Sigmoid colon (tissue), 7 donors: ENCODE results near the gene RUFY2. TPM values are rescaled to one million over a fixed set of nuclear protein-coding genes. Genes with fewer than 3 reads are reported as not detected.
"Not testable (repeated sequence)": the region's sequence is repeated elsewhere in the genome, so short reads cannot be mapped to it uniquely, and the experiment has no call there.

Experiments
- DNase-seq: peaks from one replicate; pipeline ENCODE4 v3.0.0-alpha.2; 2019
- H3K27ac ChIP-seq, 4 donors: fragments of 200-600 bp; sonication (generic); one replicate each; pipeline ENCODE4 v1.5.1; 2016 to 2019; ENCODE audit warnings: mild to moderate bottlenecking in 1 of 4
- H3K27me3 ChIP-seq, 3 donors: fragments of 200-600 bp; sonication (generic); one replicate each; pipeline ENCODE4 v1.5.1; 2019; ENCODE audit warnings: mild to moderate bottlenecking in 1 of 3
- H3K36me3 ChIP-seq, 4 donors: fragments of 200-600 bp; sonication (generic); one replicate each; pipeline ENCODE4 v1.5.1; 2016 to 2019
- H3K4me1 ChIP-seq, 4 donors: fragments of 200-600 bp; sonication (generic); one replicate each; pipeline ENCODE4 v1.5.1; 2017 to 2019
- H3K4me3 ChIP-seq, 4 donors: fragments of 200-600 bp; sonication (generic); one replicate each; pipeline ENCODE4 v1.5.1; 2017 to 2019; ENCODE audit warnings: mild to moderate bottlenecking in 2 of 4, moderate library complexity in 1 of 4
- H3K9me3 ChIP-seq, 4 donors: fragments of 200-600 bp in 3 of 4; sonication (generic) in 3 of 4; one replicate each; pipeline versions ENCODE4 v1.5.1 to v1.6.1; 2013 to 2019
- EP300 ChIP-seq, 4 donors: sonication (generic); formaldehyde crosslinking; IDR thresholded peaks; one replicate each; pipeline ENCODE4 v1.6.1; 2017; ENCODE audit warnings: antibody characterized with exemption in 4 of 4
- POLR2A ChIP-seq, 2 donors: fragments of 450-650 bp; IDR thresholded peaks; one replicate each; pipeline ENCODE4 v1.6.1; 2016; ENCODE audit warnings: antibody characterized with exemption in 2 of 2, mild to moderate bottlenecking in 2 of 2, moderate library complexity in 2 of 2
- POLR2AphosphoS5 ChIP-seq, 4 donors: sonication (generic); formaldehyde crosslinking; IDR thresholded peaks; one replicate each; pipeline ENCODE4 v1.6.1; 2017; ENCODE audit warnings: antibody characterized with exemption in 4 of 4
- WGBS, 2 donors: extraction: QIAGEN DNeasy Blood & Tissue Kit; methylation state at CpG; one replicate each; pipeline ENCODE4 v1.1.7; 2013; 5-methylcytosine and 5-hydroxymethylcytosine counted together
- intact Hi-C: fragments of 100-400 bp; cut with DNase I; formaldehyde crosslinking; loops from one replicate; pipeline ENCODE4 v1.15.1; 2023
- polyA plus RNA-seq, 3 donors: library from polyadenylated mRNA; stranded (reverse); fragments of 200-250 nt; gene quantifications; one replicate each; pipeline ENCODE4 v1.2.3, GENCODE V29; 2013
- total RNA-seq, 4 donors: library from RNA; depleted of rRNA; stranded (reverse); fragments of >200 nt; gene quantifications; one replicate each; pipeline ENCODE4 v1.1.0, GENCODE V29; 2016
- TF ChIP-seq, protein P1 (sequence below), 4 experiments: fragments of 450-650 bp in 3 of 4; fragments of 200-600 bp in 1 of 4; IDR thresholded peaks; one replicate each; pipeline ENCODE4 v1.5.1; 2016 to 2019; ENCODE audit warnings: antibody characterized with exemption in 4 of 4, mild to moderate bottlenecking in 3 of 4, moderate library complexity in 2 of 4
- donor health status: healthy with polysubstance abuse.
- donor health status: Bipolar disorder and iron deficiency.
- donor health status: healthy.

The RUFY2 gene
- total and polyA plus RNA-seq, 7 donors: 5.8 to 34.9 (median 19.3) TPM

DNA sequence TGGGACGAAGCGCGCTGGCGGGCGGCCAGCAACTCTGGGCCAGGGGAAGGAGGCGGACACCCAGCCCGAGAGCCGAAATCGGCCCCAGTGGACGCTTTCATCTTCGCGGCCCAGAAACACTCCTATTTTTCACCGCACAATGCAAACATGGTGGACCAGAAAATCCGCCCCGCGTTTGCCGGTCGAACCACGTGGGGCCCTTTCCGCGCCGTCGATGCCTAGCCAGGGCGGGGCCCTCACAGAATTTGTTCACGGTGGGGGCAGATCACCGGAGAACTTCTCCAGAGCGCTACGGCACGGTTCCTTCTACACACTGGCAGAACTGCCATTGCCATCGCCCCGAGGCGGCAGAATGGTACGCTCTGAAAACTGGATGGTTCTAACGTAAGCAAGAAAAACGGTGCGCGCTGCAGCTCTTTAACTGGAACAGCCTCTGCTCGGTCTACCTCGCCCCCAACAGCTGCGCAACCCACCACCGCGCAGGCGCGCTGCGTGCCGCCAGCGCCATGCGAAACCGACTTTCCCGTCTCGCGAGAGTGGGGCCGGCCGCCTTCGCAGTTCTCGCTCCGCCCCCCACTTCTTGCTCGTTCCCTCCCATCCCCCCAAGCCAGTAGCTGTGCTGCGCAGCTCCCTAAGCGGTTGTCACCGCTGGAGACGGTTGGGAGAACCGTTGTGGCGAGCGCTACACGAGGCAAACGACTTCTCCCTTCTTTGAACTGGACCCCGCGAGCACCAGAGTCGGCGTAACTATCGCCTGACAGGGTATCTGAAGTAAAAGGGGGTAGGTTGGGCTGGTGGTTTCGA lies 75.4 kb downstream of the RUFY2 start, which contains the start of gene HNRNPH3:
Gene HNRNPH3 (plus strand): TSS at position 610 of the 804 bp plus-strand sequence. CDS start 5,158 bp downstream, outside the sequence.
- intact Hi-C loops: loop anchor here (1.0 to 10.0 kb wide), 6 partner anchors 73 to 481 kb away; partner anchors contain the start of genes HERC4 and RUFY2
- Histone ChIP-seq H3K27ac (peak within 1 kb of the TSS; percentile 91 to 100 (median 98)), H3K27me3 (no peaks in the 10 kb centered on the region), H3K36me3 (no peaks in the 10 kb centered on the region), H3K9me3 (no peaks in the 10 kb centered on the region), H3K4me3 (peak within 1 kb of the TSS; percentile 72 to 98 (median 87)), H3K4me1 (peaks cover 0 to 53% (median 47%) of the 10 kb centered on the region in 4 donors)
- 0% methylated on average over 73 of the region's 73 CpGs for WGBS, 2 donors
- peak; percentile 99 for DNase-seq
- TF ChIP-seq POLR2A (IDR thresholded peaks at IDR 0.05) (peak; percentile 99), EP300 (IDR thresholded peaks at IDR 0.05) (peak in 1 of 4 donors; percentile 25), POLR2AphosphoS5 (IDR thresholded peaks at IDR 0.05) (peak; percentile 100)
- TF ChIP-seq, protein P1, sequence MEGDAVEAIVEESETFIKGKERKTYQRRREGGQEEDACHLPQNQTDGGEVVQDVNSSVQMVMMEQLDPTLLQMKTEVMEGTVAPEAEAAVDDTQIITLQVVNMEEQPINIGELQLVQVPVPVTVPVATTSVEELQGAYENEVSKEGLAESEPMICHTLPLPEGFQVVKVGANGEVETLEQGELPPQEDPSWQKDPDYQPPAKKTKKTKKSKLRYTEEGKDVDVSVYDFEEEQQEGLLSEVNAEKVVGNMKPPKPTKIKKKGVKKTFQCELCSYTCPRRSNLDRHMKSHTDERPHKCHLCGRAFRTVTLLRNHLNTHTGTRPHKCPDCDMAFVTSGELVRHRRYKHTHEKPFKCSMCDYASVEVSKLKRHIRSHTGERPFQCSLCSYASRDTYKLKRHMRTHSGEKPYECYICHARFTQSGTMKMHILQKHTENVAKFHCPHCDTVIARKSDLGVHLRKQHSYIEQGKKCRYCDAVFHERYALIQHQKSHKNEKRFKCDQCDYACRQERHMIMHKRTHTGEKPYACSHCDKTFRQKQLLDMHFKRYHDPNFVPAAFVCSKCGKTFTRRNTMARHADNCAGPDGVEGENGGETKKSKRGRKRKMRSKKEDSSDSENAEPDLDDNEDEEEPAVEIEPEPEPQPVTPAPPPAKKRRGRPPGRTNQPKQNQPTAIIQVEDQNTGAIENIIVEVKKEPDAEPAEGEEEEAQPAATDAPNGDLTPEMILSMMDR (IDR thresholded peaks at IDR 0.05): no peak

DNA sequence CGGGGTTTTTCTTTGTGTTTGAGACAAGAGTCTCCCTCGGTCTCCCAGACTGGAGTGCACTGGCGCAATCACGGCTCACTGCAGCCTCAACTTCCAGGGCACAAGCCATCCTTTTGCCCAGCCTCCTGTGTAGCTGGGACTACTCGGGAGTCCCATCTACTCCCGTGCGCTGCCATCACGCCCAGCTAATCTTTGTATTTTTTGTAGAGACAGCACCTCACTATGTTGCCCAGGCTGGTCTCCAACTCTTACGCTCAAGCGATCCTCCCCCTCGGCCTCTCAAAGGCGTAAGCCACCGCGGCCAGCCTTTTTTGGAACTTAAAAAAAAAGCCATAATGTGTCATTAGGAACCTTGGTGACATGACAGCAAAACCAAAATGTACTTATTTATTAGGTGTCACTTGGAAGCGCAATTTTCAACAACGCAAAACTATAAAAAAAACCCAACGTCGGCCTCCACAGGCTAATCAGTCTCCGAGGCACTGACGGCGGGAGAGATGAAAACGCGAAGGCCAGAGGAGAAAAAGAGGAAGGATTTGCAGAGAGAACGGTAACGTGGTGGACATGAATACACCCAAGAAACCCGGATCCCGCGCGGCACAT lies 76.1 kb downstream of the RUFY2 start:
- 31 to 34% methylated on average over 29 of the region's 29 CpGs for WGBS, 2 donors
- TF ChIP-seq POLR2AphosphoS5 (IDR thresholded peaks at IDR 0.05): no peak
- TF ChIP-seq POLR2A (IDR thresholded peaks at IDR 0.05): no peak
- TF ChIP-seq EP300 (IDR thresholded peaks at IDR 0.05): no peak

DNA sequence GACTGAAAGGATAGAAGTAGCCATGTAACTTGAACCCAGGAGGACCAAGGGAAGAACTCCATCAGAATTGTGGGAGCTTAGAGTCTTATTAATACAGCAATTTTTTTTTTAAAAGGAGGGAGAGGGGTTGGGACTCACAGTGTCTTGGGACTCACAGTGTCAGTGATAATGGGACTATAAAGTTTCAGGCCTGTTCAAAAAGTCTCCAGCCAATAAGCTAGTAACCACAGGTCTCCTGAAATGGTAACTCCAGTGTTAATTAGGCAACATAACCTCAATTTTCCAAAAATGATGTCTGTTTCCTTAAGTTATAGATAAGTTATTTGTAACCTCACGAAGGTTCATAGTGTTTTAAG lies 77.6 kb downstream of the RUFY2 start:
- no peak overlapping the region for H3K4me3 ChIP-seq
- no peaks in the 10 kb centered on the region for H3K9me3 ChIP-seq
- TF ChIP-seq POLR2AphosphoS5 (IDR thresholded peaks at IDR 0.05) (no peak), POLR2A (IDR thresholded peaks at IDR 0.05) (no peak), EP300 (IDR thresholded peaks at IDR 0.05) (no peak)
- TF ChIP-seq, protein P1 (IDR thresholded peaks at IDR 0.05): no peak
- peak overlapping the region; percentile 59 to 100 (median 98) for H3K27ac ChIP-seq
- H3K4me1 ChIP-seq: peaks cover 0 to 31% (median 26%) of the 10 kb centered on the region in 4 donors
- 93 to 95% methylated on average over 1 of the region's 1 CpG for WGBS, 2 donors
- intact Hi-C loops: no loop called here
- no peaks in the 10 kb centered on the region for H3K36me3 ChIP-seq
- no peak for DNase-seq
- no peaks in the 10 kb centered on the region for H3K27me3 ChIP-seq

More for the DNA sequence above, 76.1 kb downstream of the RUFY2 start:
- Histone ChIP-seq H3K4me3 (peak overlapping the region; percentile 72 to 98 (median 87)), H3K9me3 (no peaks in the 10 kb centered on the region), H3K27me3 (no peaks in the 10 kb centered on the region), H3K36me3 (no peaks in the 10 kb centered on the region), H3K4me1 (peaks cover 0 to 46% (median 40%) of the 10 kb centered on the region in 4 donors), H3K27ac (peak overlapping the region; percentile 91 to 100 (median 98))
- intact Hi-C loops: loop anchor here (5.0 to 10.0 kb wide), 2 partner anchors 74 to 119 kb away; partner anchors contain the start of gene RUFY2
- DNase-seq: peak; percentile 77

DNA sequence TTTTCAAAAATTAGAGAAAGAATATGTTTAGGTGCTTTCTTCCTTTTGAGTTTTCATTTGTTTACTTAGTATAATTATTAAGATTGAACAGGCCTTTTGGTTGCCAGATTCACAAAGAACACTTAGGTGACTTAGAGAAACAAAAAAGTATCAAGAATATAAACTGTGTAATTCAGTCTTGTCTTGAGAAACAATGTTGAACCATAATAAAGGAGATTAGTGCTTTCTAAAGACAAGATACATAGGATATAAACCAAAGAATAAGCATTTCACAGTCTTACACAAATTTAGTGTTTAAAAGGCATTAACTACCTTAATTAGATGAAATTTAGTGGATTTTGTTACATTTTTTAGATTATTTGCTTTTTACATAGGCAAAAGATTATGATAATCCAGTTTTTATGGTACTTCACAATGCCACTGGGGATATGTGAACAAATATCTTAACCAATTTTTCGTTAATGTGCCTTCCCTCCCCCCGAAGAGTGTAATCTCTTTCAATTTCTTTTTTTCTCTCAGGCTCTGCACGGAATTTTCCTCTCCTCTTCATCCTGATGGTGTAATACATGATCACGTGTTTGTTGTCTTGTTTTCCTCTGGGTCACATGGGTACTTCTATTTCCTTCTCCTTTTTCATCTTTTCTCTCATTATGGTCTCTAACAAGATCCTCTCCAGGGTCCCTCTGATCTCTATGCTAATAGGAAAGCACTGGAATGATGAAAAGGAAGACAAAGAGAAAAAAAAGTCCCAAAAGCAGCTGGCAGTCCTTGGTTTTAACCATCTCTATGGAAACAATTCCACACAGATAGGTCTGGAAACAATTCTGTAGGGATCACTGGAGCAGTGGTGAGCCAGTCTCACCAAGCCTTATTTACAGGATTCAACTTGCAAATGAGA lies 78.9 kb downstream of the RUFY2 start:
- TF ChIP-seq EP300 (IDR thresholded peaks at IDR 0.05): no peak
- no peak for TF ChIP-seq POLR2A (IDR thresholded peaks at IDR 0.05)
- TF ChIP-seq POLR2AphosphoS5 (IDR thresholded peaks at IDR 0.05): peak in 1 of 4 donors; percentile 45
- H3K4me3 ChIP-seq: peak overlapping the region in 1 of 4 donors; percentile 19
- intact Hi-C loops: no loop called here

DNA sequence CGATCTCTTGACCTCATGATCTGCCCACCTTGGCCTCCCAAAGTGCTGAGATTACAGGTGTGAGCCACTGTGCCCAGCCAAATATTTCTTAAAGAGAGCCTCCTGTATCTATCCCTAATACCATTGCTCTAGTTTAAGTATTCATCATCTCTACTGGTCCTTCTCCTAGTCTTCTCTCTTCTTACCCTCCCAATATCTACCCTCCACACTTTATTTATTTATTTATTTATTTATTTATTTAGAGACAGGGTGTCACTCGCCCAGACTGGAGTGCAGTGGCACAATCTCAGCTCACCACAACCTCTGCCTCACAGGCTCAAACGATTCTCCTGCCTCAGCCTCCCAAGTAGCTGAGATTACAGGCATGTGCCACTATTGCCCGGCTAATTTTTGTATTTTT lies 82.7 kb downstream of the RUFY2 start:
- DNase-seq, H3K4me3 ChIP-seq, H3K27ac ChIP-seq, H3K27me3 ChIP-seq, intact Hi-C loops, H3K9me3 ChIP-seq, H3K36me3 ChIP-seq: not testable (repeated sequence)
- 89 to 92% methylated on average over 4 of the region's 4 CpGs for WGBS, 2 donors
- H3K4me1 ChIP-seq: peaks cover 0 to 15% (median 10%) of the 10 kb centered on the region in 4 donors

More for the DNA sequence above, 78.9 kb downstream of the RUFY2 start:
- 7 to 11% methylated on average over 4 of the region's 4 CpGs for WGBS, 2 donors
- Histone ChIP-seq H3K9me3 (no peaks in the 10 kb centered on the region), H3K27me3 (no peaks in the 10 kb centered on the region), H3K36me3 (no peaks in the 10 kb centered on the region), H3K4me1 (peaks cover 0 to 25% (median 19%) of the 10 kb centered on the region in 4 donors), H3K27ac (peak overlapping the region; percentile 59 to 100 (median 98))
- DNase-seq: no peak
